WTC11 (cell line): Measurements from ENCODE around the gene COL2A1. TPM values are rescaled to one million over a fixed set of nuclear protein-coding genes. Genes with fewer than 3 reads are reported as not detected.

Source experiments
- ATAC-seq: fragments of 200-7000 bp; cut with Tn5 transposase; 2 replicates; pipeline ENCODE4 v1.10.0; 2021; ENCODE audit warnings: mild to moderate bottlenecking, moderate library complexity
- CTCF ChIA-PET: fragments of 300-600 bp; sonication (Branson Sonifier 250); formaldehyde crosslinking; loops from one replicate; lab custom pipeline; 2021; ENCODE audit warnings: antibody characterized with exemption; lab: Charles Lee
- POLR2A ChIA-PET: fragments of 350-600 bp; sonication (Branson Sonifier 250); formaldehyde crosslinking; loops from one replicate; lab custom pipeline; 2021; ENCODE audit warnings: antibody characterized with exemption; lab: Charles Lee
- DNase-seq: peaks from one replicate; pipeline ENCODE4 v3.0.0; 2021; ENCODE audit warnings: low spot score
- H3K27ac Mint-ChIP-seq: 2 replicates; pipeline ENCODE4 v1.8.0; 2021; ENCODE audit warnings: mixed read lengths
- H3K27me3 Mint-ChIP-seq: 2 replicates; pipeline ENCODE4 v1.8.0; 2021; ENCODE audit warnings: low read depth, mild to moderate bottlenecking, moderate library complexity, mixed read lengths
- H3K36me3 Mint-ChIP-seq: 2 replicates; pipeline ENCODE4 v1.8.0; 2021; ENCODE audit warnings: mixed read lengths
- H3K4me1 Mint-ChIP-seq: 2 replicates; pipeline ENCODE4 v1.8.0; 2022; ENCODE audit warnings: mixed read lengths
- H3K4me3 Mint-ChIP-seq: 2 replicates; pipeline ENCODE4 v1.8.0; 2021; ENCODE audit warnings: mild to moderate bottlenecking, moderate library complexity, mixed read lengths
- H3K9me3 Mint-ChIP-seq: 2 replicates; pipeline ENCODE4 v1.8.0; 2021; ENCODE audit warnings: mixed read lengths
- ESRRA ChIP-seq: sonication (generic); formaldehyde crosslinking; IDR thresholded peaks from 2 replicates; pipeline ENCODE4 v1.8.1; 2022; ENCODE audit warnings: mild to moderate bottlenecking, missing genetic modification reagents, borderline replicate concordance
- FOXK1 ChIP-seq: sonication (generic); formaldehyde crosslinking; IDR thresholded peaks from 2 replicates; pipeline ENCODE4 v1.8.0; 2022; ENCODE audit warnings: mild to moderate bottlenecking, moderate library complexity, missing genetic modification reagents
- NFE2L1 ChIP-seq: sonication (generic); formaldehyde crosslinking; IDR thresholded peaks from 2 replicates; pipeline ENCODE4 v1.8.1; 2023; ENCODE audit warnings: missing genetic modification reagents
- NR1H2 ChIP-seq: sonication (generic); formaldehyde crosslinking; IDR thresholded peaks from 2 replicates; pipeline ENCODE4 v1.9.0; 2021; ENCODE audit warnings: mild to moderate bottlenecking, moderate library complexity, missing genetic modification reagents
- SMAD3 ChIP-seq: sonication (generic); formaldehyde crosslinking; IDR thresholded peaks from 2 replicates; pipeline ENCODE4 v1.8.0; 2022; ENCODE audit warnings: missing genetic modification reagents, mild to moderate bottlenecking, borderline replicate concordance
- SP1 ChIP-seq: sonication (generic); formaldehyde crosslinking; conservative IDR thresholded peaks from 2 replicates; pipeline ENCODE4 v1.8.1; 2022; ENCODE audit warnings: missing genetic modification reagents
- total RNA-seq: library from RNA; stranded (reverse); gene quantifications from 3 replicates; pipeline ENCODE4 v1.2.3, GENCODE V29; 2021
- TF ChIP-seq, protein P1 (sequence below): sonication (generic); formaldehyde crosslinking; IDR thresholded peaks from 2 replicates; pipeline ENCODE4 v1.8.1; 2022; ENCODE audit warnings: missing genetic modification reagents, borderline replicate concordance
- TF ChIP-seq, protein P2 (sequence below): fragments of 250-450 bp; sonication (Bioruptor Pico); IDR thresholded peaks from 2 replicates; pipeline ENCODE4 v2.1.2; 2022; ENCODE audit warnings: mild to moderate bottlenecking, moderate library complexity
- TF ChIP-seq, protein P3 (sequence below): sonication (generic); formaldehyde crosslinking; conservative IDR thresholded peaks from 2 replicates; pipeline ENCODE4 v1.8.1; 2023; ENCODE audit warnings: mild to moderate bottlenecking, low read depth, missing genetic modification reagents, moderate library complexity
- TF ChIP-seq, protein P4 (sequence below): sonication (generic); formaldehyde crosslinking; IDR thresholded peaks from 2 replicates; pipeline ENCODE4 v1.8.0; 2022; ENCODE audit warnings: mild to moderate bottlenecking, missing genetic modification reagents
- TF ChIP-seq, protein P5 (sequence below): sonication (generic); formaldehyde crosslinking; IDR thresholded peaks from 2 replicates; pipeline ENCODE4 v1.8.1; 2022; ENCODE audit warnings: low read depth, mild to moderate bottlenecking, moderate library complexity, missing genetic modification reagents, borderline replicate concordance
- TF ChIP-seq, protein P6 (sequence below): sonication (generic); formaldehyde crosslinking; conservative IDR thresholded peaks from 2 replicates; pipeline ENCODE4 v1.8.1; 2022; ENCODE audit warnings: mild to moderate bottlenecking, missing genetic modification reagents
- TF ChIP-seq, protein P7 (sequence below): sonication (generic); formaldehyde crosslinking; IDR thresholded peaks from 2 replicates; pipeline ENCODE4 v1.8.0; 2022; ENCODE audit warnings: mild to moderate bottlenecking, missing genetic modification reagents

The COL2A1 gene
- total RNA-seq, 1 experiment from 2014 or later, result 20.9 TPM

DNA sequence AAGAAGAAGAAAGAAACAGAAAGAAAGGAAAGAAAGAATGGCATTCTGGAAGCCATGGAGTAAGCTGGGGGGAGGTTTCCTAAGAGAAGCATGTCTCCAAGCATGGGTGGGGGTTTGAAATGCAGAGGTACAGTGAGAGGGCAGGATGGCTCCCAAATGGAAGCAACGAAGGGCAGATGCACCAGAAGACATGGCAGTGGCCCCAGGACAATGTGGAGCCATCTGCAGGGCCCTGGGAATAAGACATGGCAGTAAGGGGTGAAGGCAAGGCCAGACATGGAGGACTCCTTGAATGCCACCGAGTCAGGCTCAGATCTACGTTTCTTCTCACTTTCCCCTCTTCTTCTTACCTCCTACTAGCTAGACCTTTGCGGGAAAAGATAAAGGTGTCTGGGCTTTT lies 4.7 kb upstream of the COL2A1 start:
- no peak for TF ChIP-seq SP1 (CRISPR knock-in tag)
- TF ChIP-seq, protein P1, sequence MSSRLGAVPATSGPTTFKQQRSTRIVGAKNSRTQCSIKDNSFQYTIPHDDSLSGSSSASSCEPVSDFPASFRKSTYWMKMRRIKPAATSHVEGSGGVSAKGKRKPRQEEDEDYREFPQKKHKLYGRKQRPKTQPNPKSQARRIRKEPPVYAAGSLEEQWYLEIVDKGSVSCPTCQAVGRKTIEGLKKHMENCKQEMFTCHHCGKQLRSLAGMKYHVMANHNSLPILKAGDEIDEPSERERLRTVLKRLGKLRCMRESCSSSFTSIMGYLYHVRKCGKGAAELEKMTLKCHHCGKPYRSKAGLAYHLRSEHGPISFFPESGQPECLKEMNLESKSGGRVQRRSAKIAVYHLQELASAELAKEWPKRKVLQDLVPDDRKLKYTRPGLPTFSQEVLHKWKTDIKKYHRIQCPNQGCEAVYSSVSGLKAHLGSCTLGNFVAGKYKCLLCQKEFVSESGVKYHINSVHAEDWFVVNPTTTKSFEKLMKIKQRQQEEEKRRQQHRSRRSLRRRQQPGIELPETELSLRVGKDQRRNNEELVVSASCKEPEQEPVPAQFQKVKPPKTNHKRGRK, result no peak
- TF ChIP-seq, protein P2, sequence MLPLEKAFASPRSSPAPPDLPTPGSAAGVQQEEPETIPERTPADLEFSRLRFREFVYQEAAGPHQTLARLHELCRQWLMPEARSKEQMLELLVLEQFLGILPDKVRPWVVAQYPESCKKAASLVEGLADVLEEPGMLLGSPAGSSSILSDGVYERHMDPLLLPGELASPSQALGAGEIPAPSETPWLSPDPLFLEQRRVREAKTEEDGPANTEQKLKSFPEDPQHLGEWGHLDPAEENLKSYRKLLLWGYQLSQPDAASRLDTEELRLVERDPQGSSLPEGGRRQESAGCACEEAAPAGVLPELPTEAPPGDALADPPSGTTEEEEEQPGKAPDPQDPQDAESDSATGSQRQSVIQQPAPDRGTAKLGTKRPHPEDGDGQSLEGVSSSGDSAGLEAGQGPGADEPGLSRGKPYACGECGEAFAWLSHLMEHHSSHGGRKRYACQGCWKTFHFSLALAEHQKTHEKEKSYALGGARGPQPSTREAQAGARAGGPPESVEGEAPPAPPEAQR (CRISPR knock-in tag), result no peak
- TF ChIP-seq NR1H2, result no peak
- TF ChIP-seq, protein P3, sequence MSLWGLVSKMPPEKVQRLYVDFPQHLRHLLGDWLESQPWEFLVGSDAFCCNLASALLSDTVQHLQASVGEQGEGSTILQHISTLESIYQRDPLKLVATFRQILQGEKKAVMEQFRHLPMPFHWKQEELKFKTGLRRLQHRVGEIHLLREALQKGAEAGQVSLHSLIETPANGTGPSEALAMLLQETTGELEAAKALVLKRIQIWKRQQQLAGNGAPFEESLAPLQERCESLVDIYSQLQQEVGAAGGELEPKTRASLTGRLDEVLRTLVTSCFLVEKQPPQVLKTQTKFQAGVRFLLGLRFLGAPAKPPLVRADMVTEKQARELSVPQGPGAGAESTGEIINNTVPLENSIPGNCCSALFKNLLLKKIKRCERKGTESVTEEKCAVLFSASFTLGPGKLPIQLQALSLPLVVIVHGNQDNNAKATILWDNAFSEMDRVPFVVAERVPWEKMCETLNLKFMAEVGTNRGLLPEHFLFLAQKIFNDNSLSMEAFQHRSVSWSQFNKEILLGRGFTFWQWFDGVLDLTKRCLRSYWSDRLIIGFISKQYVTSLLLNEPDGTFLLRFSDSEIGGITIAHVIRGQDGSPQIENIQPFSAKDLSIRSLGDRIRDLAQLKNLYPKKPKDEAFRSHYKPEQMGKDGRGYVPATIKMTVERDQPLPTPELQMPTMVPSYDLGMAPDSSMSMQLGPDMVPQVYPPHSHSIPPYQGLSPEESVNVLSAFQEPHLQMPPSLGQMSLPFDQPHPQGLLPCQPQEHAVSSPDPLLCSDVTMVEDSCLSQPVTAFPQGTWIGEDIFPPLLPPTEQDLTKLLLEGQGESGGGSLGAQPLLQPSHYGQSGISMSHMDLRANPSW (CRISPR knock-in tag), result no peak
- TF ChIP-seq, protein P4, sequence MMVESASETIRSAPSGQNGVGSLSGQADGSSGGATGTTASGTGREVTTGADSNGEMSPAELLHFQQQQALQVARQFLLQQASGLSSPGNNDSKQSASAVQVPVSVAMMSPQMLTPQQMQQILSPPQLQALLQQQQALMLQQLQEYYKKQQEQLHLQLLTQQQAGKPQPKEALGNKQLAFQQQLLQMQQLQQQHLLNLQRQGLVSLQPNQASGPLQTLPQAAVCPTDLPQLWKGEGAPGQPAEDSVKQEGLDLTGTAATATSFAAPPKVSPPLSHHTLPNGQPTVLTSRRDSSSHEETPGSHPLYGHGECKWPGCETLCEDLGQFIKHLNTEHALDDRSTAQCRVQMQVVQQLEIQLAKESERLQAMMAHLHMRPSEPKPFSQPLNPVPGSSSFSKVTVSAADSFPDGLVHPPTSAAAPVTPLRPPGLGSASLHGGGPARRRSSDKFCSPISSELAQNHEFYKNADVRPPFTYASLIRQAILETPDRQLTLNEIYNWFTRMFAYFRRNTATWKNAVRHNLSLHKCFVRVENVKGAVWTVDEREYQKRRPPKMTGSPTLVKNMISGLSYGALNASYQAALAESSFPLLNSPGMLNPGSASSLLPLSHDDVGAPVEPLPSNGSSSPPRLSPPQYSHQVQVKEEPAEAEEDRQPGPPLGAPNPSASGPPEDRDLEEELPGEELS (CRISPR knock-in tag), result no peak
- TF ChIP-seq, protein P5, sequence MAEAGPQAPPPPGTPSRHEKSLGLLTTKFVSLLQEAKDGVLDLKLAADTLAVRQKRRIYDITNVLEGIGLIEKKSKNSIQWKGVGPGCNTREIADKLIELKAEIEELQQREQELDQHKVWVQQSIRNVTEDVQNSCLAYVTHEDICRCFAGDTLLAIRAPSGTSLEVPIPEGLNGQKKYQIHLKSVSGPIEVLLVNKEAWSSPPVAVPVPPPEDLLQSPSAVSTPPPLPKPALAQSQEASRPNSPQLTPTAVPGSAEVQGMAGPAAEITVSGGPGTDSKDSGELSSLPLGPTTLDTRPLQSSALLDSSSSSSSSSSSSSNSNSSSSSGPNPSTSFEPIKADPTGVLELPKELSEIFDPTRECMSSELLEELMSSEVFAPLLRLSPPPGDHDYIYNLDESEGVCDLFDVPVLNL, result no peak
- TF ChIP-seq NFE2L1 (CRISPR knock-in tag), result no peak
- TF ChIP-seq, protein P6, sequence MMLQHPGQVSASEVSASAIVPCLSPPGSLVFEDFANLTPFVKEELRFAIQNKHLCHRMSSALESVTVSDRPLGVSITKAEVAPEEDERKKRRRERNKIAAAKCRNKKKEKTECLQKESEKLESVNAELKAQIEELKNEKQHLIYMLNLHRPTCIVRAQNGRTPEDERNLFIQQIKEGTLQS (CRISPR knock-in tag), result no peak
- TF ChIP-seq SMAD3 (CRISPR knock-in tag), result no peak
- no peak for TF ChIP-seq FOXK1 (CRISPR knock-in tag)
- no peak for ATAC-seq
- Mint-ChIP-seq H3K9me3 (no peaks in the 10 kb centered on the region), H3K36me3 (no peaks in the 10 kb centered on the region), H3K4me1 (peaks cover 12% of the 10 kb centered on the region), H3K4me3 (no peak overlapping the region), H3K27me3 (peaks cover 100% of the 10 kb centered on the region), H3K27ac (no peak overlapping the region)
- DNase-seq, result no peak
- ChIA-PET POLR2A (no interaction called here), CTCF (no interaction called here)

DNA sequence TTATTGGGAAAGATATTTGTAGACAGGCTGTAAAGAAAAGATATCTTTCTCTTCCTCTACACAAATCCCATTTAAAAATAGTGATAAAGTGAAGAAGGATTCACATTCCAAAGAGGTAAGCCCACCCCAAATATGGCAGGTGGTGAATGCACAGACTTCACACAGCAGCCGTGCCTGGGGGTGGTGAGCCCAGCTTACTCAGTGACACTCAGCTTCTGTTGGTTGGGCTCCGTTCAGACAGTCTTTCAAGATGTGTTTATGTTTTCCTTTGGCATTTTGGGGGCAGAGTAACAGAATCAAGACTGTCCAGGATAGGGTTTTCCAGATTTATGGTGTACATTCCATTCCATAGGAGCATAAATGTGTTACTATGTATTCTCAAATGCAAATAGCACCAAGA lies 4.1 kb upstream of the COL2A1 start:
- DNase-seq (no peak), ATAC-seq (no peak)
- CTCF ChIA-PET, result interaction anchor here (0.6 kb wide), 1 partner anchor 139 kb away, joined by 4 read pairs; no protein-coding TSS in a partner anchor
- POLR2A ChIA-PET, result no interaction called here
- H3K9me3 Mint-ChIP-seq, result no peaks in the 10 kb centered on the region
- peaks cover 18% of the 10 kb centered on the region for H3K4me1 Mint-ChIP-seq
- no peaks in the 10 kb centered on the region for H3K36me3 Mint-ChIP-seq
- TF ChIP-seq ESRRA (CRISPR knock-in tag), result no peak
- TF ChIP-seq, protein P7, sequence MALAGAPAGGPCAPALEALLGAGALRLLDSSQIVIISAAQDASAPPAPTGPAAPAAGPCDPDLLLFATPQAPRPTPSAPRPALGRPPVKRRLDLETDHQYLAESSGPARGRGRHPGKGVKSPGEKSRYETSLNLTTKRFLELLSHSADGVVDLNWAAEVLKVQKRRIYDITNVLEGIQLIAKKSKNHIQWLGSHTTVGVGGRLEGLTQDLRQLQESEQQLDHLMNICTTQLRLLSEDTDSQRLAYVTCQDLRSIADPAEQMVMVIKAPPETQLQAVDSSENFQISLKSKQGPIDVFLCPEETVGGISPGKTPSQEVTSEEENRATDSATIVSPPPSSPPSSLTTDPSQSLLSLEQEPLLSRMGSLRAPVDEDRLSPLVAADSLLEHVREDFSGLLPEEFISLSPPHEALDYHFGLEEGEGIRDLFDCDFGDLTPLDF (CRISPR knock-in tag), result no peak
- peaks cover 100% of the 10 kb centered on the region for H3K27me3 Mint-ChIP-seq
- no peak overlapping the region for H3K27ac Mint-ChIP-seq
- no peak overlapping the region for H3K4me3 Mint-ChIP-seq
